Hepatocyte (in vitro differentiated cells): Measurements from ENCODE around the gene DCC. TPM values are rescaled to one million over a fixed set of nuclear protein-coding genes. Genes with fewer than 3 reads are reported as not detected.
A peak's percentile ranks its signal among the peaks of the same experiment; 100 is the strongest.

Experiments used
- DNase-seq: peaks from one replicate; pipeline ENCODE4 v3.0.0-alpha.2; 2016; ENCODE audit warnings: low spot score
- H2AFZ ChIP-seq: fragments of 200-600 bp; sonication (generic); 2 replicates; pipeline ENCODE4 v1.6.0; 2016; ENCODE audit warnings: antibody characterized with exemption, mild to moderate bottlenecking
- H3K27ac ChIP-seq: fragments of 200-600 bp; sonication (generic); 2 replicates; pipeline ENCODE4 v1.5.1; 2016; ENCODE audit warnings: mild to moderate bottlenecking
- H3K27me3 ChIP-seq: fragments of 200-600 bp; sonication (generic); 2 replicates; pipeline ENCODE4 v1.6.1; 2016
- H3K36me3 ChIP-seq: fragments of 200-600 bp; sonication (generic); replicated peaks from 2 replicates; pipeline ENCODE4 v1.5.1; 2016; ENCODE audit warnings: low read depth; ENCODE audit not compliant: insufficient read depth
- H3K4me1 ChIP-seq: fragments of 200-600 bp; sonication (generic); 2 replicates; pipeline ENCODE4 v1.5.1; 2016; ENCODE audit warnings: mild to moderate bottlenecking, moderate library complexity; ENCODE audit not compliant: insufficient read depth
- H3K4me2 ChIP-seq: fragments of 200-600 bp; sonication (generic); 2 replicates; pipeline ENCODE4 v1.6.0; 2016
- H3K4me3 ChIP-seq: fragments of 200-600 bp; sonication (generic); 2 replicates; pipeline ENCODE4 v1.5.1; 2016; ENCODE audit warnings: mild to moderate bottlenecking
- H3K79me2 ChIP-seq: fragments of 200-600 bp; sonication (generic); 2 replicates; pipeline ENCODE4 v1.6.0; 2017; ENCODE audit warnings: mild to moderate bottlenecking
- H3K9me2 ChIP-seq: fragments of 200-600 bp; sonication (generic); replicated peaks from 2 replicates; pipeline ENCODE4 v1.6.0; 2017; ENCODE audit warnings: mild to moderate bottlenecking; ENCODE audit not compliant: insufficient read depth
- H3K9me3 ChIP-seq: fragments of 200-600 bp; sonication (generic); 2 replicates; pipeline ENCODE4 v1.5.1; 2016; ENCODE audit warnings: low read depth, mild to moderate bottlenecking
- H4K20me1 ChIP-seq: fragments of 200-600 bp; sonication (generic); 2 replicates; pipeline ENCODE4 v1.6.0; 2016; ENCODE audit warnings: mild to moderate bottlenecking; ENCODE audit not compliant: insufficient read depth, poor library complexity, severe bottlenecking
- CTCF ChIP-seq: fragments of 200-600 bp; sonication (generic); IDR thresholded peaks from 2 replicates; pipeline ENCODE4 v1.5.1; 2016; ENCODE audit warnings: antibody characterized with exemption, mild to moderate bottlenecking; ENCODE audit not compliant: poor library complexity
- EZH2 ChIP-seq: fragments of 200-600 bp; sonication (generic); IDR thresholded peaks from 2 replicates; pipeline ENCODE4 v1.6.1; 2016; ENCODE audit warnings: antibody characterized with exemption, mild to moderate bottlenecking, borderline replicate concordance
- EZH2phosphoT487 ChIP-seq: fragments of 200-600 bp; sonication (generic); IDR thresholded peaks from one replicate; pipeline ENCODE4 v1.6.1; 2018; ENCODE audit warnings: antibody characterized with exemption, mild to moderate bottlenecking, low read depth, moderate library complexity; ENCODE audit not compliant: unreplicated experiment, severe bottlenecking
- WGBS: methylation state at CpG from one replicate; pipeline ENCODE4 v1.1.6; 2016; ENCODE audit warnings: low lambda C conversion rate; ENCODE audit errors: missing lambda C conversion rate; 5-methylcytosine and 5-hydroxymethylcytosine counted together
- polyA plus RNA-seq: library from polyadenylated mRNA; unstranded; fragments of >200 nt; fragmentation: Nextera tagmentation; extraction: Ambion mirVana; gene quantifications from 2 replicates; pipeline ENCODE4 v1.2.1, GENCODE V29; 2016
- total RNA-seq: library from RNA; depleted of rRNA; stranded (reverse); fragments of >200 nt; gene quantifications from 2 replicates; pipeline ENCODE4 v1.2.3, GENCODE V29; 2014

DCC gene
- total and polyA plus RNA-seq, 2 experiments from 2014 or later: 1.0 to 3.5 TPM

GRCh38 chr18:52716973-52717372 is 377.0 kb downstream of the DCC start:
- peak; percentile 56 for TF ChIP-seq CTCF
- no peak for TF ChIP-seq EZH2
- no peak for TF ChIP-seq EZH2phosphoT487
- Histone ChIP-seq H3K4me1 (no peaks in the 10 kb centered on the region), H3K79me2 (no peaks in the 10 kb centered on the region), H3K4me2 (no peak overlapping the region), H3K4me3 (no peak overlapping the region), H3K9me2 (no peaks in the 10 kb centered on the region), H3K27ac (no peak overlapping the region), H4K20me1 (no peaks in the 10 kb centered on the region), H3K27me3 (no peaks in the 10 kb centered on the region), H3K9me3 (no peaks in the 10 kb centered on the region), H2AFZ (no peak overlapping the region), H3K36me3 (no peaks in the 10 kb centered on the region)
- DNase-seq: peak; percentile 58
- WGBS: 42% methylated on average over 3 of the region's 3 CpGs

- 73% methylated on average over 3 of the region's 3 CpGs for WGBS
- no peaks in the 10 kb centered on the region for H3K36me3 ChIP-seq
- H3K4me2 ChIP-seq: no peak overlapping the region
- no peak overlapping the region for H3K27ac ChIP-seq
- no peaks in the 10 kb centered on the region for H3K4me1 ChIP-seq
- no peak for DNase-seq
- H3K79me2 ChIP-seq: no peaks in the 10 kb centered on the region
- no peak overlapping the region for H3K4me3 ChIP-seq
- no peaks in the 10 kb centered on the region for H3K9me3 ChIP-seq
- no peak overlapping the region for H2AFZ ChIP-seq
- no peaks in the 10 kb centered on the region for H3K27me3 ChIP-seq
- TF ChIP-seq EZH2 (no peak), EZH2phosphoT487 (no peak), CTCF (no peak)
- H3K9me2 ChIP-seq: no peaks in the 10 kb centered on the region
- no peaks in the 10 kb centered on the region for H4K20me1 ChIP-seq
Observed at GRCh38 chr18:52722904-52723303, 382.9 kb downstream of the DCC start.

- Histone ChIP-seq H2AFZ (no peak overlapping the region), H3K79me2 (no peaks in the 10 kb centered on the region), H3K4me3 (no peak overlapping the region), H3K4me1 (no peaks in the 10 kb centered on the region), H3K27me3 (no peaks in the 10 kb centered on the region), H3K9me2 (no peaks in the 10 kb centered on the region), H3K9me3 (no peaks in the 10 kb centered on the region), H3K4me2 (no peak overlapping the region), H3K36me3 (no peaks in the 10 kb centered on the region), H3K27ac (no peak overlapping the region), H4K20me1 (no peaks in the 10 kb centered on the region)
- TF ChIP-seq CTCF (no peak), EZH2 (no peak), EZH2phosphoT487 (no peak)
- WGBS: 43% methylated on average over 3 of the region's 3 CpGs
- DNase-seq: no peak
Observed at GRCh38 chr18:52723550-52723970, 383.6 kb downstream of the DCC start.
